Measurements from ENCODE around the gene GUCA2A.
"Not testable (repeated sequence)": the region's sequence is repeated elsewhere in the genome, so short reads cannot be mapped to it uniquely, and the experiment has no call there.

The GUCA2A gene, protein sequence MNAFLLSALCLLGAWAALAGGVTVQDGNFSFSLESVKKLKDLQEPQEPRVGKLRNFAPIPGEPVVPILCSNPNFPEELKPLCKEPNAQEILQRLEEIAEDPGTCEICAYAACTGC

DNA sequence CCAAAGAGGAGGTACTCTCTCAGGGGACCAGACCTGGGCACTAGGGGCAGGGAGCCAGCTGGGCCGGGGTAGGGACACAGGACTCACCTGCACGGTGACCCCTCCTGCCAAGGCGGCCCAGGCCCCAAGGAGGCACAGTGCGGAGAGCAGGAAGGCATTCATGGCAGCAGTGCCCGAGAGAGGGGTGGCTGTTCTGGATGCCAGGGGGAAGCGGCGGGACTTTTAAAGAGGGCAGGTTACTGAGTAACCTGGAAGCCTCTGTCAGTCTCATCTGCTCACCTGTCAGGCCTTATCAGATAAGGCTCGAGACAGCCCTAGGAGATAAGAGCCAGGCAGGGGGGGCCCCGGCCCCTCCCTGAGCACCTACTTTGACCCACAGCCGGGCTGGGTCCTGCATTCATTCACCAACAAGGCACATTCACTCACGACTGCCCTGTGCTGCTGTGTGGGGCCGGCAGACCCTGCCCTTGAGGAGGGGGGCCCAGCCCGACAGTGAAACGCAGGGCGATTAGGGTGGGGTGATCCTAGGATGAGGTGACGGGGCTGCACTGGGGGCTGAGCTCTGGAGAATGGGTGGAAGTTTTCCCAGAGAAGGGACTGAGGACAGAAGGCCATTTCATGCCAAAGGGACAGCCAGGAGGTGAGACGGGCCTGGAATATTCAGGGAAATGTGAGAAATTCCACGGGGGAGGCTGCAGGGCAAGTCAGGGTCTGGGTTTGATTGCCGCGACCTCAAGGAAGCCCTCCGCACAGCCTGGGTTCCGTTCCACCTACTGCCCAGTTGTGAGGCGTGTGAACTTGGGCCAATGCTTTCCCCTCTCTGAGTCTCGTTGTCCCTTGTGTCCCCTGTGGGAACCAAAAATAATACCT lies at the start of gene GUCA2A:
GUCA2A (minus strand) TSS at position 195 of the 870 bp plus-strand sequence; CDS start at position 162, 33 bp downstream.
- DNase-seq = no peak

DNA sequence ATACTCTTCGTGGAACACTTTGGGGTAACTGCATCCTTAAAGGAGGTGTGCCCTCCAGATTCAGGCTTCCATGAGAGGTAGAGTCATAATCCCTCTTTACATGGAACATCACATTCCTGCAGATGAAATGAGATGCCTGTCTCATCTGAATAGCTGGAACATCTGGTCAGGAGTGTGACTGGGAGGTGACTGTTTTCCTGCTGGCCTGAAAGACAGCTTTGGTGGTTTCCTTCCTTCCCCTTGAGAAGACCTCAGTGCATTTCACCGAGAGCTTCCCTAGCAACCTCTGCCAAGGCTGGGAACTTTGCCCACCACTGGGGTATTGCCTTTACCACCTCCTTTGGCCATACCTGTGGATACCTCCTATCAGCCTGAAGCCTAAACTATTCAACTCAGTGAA lies 46.7 kb upstream of the GUCA2A start:
- DNase-seq = no peak

DNA sequence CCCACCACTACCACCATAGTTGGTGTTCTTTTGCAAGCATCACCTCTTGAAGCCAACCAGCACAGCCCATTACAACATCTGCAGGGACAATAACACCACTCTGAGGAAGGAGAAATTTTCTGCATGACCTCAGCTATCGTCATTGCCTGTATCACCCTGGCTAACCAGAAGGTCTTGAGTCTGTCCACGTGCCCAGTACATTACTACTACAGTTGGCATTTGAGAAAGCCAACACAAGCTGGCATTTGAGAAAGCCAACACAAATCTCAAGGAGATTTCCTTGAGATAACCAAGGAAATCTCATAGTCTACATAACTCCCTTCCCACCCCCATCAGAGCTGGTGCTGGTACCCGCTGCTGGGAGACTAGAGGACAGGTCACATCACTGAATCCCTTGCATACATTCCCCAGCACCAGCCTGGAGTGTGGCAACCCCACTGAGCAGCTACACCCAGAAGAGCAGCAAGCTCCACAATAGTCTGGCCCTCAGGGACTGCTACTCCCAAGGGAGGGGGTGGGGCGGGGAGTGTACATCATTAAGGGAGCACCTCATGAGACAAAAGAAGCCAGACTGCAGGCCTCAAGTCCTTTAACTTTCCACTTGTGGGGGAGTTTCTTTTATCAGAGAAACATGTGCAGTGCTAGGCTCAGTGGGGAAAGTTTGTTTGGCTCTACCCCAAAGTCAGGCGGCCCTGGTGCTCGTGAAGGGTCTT lies 46.0 kb upstream of the GUCA2A start:
- DNase-seq = no peak

DNA sequence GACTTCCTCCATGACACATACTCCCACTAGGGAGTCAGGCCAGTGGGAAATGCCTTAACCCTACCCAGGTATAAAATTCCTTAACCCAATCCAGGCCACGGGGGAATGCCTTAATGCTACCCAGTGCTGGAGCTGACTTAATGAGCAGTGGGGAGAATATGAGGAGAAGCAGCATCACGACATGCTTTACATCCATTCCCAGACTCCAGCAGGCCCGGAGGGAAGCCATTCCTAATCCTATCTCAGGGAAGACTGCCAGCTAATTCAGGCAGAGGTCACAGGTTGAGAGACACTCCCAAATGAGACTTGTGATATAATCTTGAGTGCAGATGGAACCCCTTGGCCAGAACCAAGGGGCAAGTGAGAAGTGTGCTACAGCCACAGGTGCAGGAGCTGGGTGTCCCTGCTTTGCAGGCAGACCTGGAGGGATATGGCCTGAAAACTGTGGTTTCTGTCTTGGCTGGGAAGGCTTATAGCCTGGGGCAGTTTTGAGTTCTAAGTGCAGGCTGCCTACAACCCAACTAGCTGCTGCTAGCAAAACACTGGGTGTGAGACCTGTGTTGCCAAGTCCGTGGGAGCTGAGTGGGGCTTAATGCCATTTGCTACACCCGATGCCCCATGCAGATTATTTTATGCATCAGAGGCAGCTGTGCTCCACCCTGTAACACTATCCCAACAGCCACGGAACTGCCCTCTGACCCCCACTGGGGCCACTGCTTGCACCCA lies 45.1 kb upstream of the GUCA2A start:
- no peak for DNase-seq

DNA sequence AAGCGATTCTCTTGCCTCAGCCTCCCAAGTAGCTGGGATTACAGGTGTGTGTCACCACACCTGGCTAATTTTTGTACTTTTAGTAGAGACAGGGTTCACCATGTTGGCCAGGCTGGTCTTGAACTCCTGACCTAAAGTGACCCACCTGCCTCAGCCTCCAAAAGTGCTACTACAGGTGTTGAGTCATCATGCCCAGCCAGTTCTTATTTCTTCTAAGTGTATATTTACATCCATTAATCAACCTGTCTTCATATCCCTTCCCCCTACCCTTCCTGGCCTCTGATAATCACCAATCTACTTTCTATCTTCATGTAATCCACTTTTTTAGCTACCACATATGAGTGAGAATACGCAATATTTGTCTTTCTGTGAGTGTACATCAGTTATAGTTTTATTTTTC lies 42.4 kb upstream of the GUCA2A start:
- not testable (repeated sequence) for DNase-seq

DNA sequence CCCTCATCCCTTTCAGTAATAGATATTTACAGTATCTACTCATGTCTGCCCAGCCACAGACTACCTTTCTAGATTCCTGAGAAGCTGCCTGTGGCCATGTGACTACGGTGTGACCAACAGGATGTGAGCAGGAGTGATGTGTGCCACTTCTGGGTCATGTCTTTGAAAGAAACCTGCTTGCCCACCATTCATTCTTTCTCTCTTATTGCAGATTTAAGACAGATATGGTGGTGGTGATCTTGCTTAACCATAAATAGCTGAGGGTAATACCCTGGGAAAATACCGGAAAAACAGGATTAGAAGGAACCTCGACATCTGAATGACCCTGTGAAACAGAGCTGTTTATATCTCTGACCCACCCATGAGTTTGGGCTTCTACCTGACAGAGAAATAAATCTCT lies 41.6 kb upstream of the GUCA2A start:
- DNase-seq = no peak

DNA sequence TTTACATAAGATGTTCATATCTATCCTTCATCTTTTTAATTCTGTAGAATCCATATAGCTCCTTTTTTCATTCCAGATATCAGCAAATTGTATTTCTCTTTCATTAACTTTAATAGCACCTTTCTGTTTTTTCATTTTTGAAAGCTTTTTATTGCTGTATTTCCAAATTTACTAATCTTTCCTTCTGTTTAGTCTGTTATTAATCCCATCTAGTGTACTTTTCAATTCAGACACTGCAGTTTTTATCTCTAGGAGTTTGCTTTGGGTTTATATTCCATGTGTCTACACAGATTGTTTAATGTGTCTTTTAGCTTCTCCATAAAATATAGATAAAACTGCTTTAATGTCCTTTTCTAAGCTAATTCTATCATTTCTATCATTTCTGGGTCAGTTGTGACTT lies 37.4 kb upstream of the GUCA2A start:
- DNase-seq = no peak

DNA sequence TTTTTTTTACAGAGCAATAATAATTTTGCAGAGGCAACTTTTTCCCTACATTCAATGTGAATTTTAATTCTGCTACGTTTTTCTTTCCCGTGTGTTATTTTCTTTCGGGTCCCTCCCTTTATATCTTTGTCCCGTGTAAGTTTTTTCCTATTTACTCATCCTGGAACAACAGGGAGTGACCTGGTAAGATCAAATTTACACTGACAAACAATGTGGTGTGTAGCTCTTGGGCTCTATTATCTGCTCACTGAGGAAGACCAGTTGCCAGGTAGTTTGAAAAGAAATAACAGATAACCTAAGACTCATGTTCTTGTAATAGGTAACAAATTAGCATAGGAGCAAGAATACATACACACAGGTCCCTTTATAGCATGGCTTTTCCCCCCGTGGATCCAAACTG lies 33.7 kb upstream of the GUCA2A start:
- DNase-seq = no peak

DNA sequence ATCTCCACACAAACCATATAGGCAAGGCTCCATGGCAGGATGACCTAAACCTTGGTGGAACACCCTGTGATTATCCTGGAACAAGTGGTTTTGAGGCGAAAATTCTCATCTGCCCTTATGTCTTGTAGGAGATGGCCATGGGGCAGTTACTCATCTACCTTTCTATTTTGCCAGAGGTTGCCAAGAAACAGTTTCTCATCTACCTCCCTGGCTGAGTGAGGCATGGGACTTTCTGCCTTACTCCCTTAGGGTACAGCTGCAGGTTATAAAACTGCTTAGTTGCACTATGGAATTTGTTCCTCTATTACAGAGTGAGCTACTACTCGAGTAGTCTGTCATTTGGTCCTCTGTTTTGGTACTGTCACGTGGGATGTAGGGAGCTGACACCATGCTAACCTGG lies 31.3 kb upstream of the GUCA2A start:
- no peak for DNase-seq

DNA sequence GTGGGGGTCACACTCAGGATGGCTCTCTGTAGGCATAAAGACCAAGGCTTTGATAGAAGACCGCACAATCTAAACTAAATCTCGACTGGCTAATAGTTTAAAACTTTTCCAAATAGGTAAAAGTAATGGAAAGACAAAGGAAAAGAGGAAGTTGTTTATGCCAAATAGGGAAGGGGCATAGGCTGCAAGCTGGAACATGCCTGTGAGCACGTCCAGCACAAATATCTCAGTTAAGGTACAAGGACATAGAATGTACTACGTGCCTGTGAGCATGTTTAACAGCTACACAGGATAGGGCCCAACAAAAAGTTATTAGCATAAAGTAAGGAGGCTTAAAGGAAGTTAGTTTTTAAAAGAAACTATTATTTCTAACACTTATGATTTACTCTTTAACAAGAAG lies 27.6 kb upstream of the GUCA2A start:
- DNase-seq = no peak

DNA sequence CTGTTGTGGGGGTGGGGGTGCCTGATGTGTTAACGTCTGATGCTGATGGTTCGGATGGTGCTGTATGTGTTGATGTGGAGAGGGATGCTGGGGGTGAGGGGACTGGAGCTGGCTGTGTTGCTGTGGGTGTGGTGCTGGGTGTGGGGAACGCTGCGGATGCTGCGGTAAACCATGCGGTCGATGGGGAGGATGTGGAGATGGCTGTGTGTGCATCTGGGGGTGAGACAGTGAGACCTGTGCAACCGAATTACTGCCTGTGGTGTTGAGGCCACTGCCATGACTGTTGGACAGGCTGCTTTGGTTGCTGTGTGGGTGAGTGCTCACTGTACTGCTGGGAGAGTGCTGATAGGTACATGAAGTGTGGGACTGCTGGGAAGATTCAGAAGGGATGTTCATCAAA lies 26.8 kb upstream of the GUCA2A start:
- no peak for DNase-seq

DNA sequence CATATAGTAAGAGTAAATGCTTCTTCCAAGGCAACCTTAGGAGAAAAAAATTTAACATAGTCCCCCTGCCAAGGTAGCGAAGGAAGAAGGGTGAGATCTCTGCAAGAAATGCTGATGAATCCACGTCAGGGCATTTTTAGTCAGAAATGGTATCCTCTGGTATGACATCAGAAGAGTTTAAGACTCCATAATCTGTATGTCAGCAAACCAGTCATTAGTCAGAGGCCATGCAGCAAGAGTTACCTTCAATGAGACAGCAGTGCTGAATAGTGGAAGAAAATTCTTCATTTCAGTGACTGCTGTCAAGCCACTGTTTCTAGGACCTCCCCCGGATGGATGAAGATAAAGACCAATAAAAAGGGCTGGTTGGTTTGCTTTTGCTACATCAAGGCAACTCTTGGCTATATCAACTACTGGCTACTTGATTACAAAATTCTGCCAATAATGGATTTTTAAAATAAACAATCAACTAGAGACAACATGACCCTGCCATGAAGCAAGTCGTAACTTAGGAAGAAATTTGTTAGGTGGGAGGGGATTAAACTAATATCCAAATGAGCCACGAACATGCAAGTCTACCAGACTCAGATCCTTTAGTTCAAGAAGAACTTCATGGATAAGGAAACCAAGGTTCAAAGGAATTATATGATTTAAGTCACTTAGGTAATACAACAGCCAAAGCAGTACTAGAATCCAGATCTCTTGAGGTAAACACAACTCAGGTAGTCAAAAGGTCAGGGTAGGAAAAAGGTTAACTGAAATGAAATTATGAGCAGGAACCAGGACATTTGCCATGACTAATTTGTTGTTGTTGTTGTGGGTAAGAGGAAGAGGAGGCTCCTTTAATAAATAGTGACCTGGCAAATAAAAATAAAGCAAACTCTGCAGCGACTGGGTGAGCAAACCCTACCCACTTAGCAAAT lies 25.6 kb upstream of the GUCA2A start:
- no peak for DNase-seq

DNA sequence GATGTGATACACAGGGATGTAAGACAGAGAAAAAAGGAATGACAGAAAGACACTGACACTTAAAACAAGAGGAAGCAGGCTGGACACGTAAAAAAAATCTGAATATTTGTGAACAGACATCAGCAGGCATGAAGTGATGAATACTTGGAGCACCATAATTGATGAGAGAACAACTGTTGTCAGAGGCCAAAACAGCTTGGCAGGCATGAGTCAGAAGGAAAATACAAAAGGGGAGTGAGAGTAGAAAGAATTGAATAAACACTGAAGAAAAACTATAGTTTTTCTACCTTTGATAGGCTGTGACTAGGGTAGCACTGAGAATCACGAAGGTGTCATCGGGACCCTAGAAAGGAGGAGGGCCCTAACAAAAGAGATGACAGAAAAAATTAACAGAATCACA lies 21.6 kb upstream of the GUCA2A start:
- DNase-seq = no peak

DNA sequence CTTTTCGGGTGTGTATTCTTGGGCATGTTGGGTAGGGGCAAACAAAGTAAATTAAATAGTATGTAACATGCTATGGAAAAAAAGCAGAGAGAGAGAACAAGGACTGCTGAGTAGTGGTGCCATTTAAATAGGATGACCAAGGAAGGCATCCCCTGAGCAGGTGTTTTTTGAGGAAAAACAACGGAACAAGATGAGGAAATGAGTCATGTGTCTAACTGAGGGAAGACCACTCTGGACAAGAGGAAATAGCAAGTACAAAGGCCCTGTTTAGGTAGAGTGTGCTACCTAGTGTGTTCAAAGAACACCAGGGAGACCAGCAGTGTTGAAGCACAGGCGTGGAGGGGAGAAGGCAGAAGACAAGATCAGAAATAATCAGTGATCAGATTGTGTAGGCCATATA lies 20.1 kb upstream of the GUCA2A start:
- no peak for DNase-seq

DNA sequence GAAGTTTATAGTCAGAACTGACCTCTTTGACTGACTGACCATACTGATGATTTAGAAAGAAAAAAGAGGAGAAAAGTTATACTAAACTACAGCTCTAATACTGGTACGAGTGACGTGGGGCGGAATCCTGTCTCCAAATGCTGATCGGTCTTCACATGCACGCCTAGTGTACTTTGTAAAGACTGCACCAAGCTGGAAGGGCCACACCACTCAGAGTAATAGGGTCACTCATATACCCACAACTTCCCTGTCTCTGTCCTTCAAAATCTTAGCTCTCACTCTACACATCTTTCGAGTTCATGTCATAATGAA lies 19.4 kb upstream of the GUCA2A start:
- DNase-seq = no peak

DNA sequence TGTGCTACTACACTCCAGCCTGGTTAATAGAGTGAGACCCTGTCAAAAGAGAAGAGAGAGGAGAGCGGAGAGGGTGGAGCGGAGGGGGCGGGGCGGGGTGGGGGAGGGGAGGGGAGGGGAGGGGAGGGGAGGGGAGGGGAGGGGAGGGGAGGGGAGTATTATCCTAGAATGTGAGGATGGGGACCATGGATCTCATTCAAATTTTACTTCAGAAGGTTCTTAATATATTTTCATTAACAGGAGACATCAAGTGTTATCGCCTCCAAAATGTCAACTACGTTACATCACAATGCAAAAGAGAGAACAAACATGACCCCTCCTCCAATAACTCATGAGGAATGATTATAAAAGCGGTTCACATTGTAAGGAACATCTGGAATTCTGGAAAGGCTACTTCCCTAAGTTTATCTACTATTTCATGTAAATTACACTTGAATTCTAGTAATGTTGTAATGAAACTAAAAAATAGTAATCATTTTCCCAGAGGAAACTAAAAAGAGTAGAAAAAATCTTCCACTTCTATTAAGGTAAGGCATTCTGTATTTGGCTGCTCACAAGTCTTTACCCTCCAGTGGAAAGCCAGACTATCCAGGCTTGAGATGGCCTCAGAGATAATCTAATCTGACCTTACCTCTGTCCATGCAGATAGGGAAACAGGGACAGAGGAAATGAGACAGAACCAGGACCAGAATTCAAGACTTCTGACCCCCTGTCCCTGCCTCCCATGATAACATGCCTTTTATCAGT lies 18.8 kb upstream of the GUCA2A start:
- no peak for DNase-seq

DNA sequence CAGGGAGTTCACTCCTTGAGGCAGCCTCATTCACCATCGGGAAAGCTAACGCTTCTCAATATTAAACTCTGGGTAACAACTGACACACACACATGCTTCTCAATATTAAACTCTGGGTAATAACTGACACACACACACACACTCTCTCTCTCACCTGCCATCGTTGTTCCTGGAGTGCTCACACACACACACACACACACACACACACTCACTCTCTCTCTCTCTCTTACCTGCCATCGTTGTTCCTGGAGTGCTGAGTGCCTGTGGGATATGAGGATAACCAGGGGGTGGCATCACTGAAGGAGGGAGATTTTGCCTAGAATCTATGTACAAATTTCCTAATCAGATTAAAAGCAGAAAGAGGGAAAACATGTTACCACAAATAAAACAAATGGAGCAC lies 17.1 kb upstream of the GUCA2A start:
- DNase-seq = no peak

DNA sequence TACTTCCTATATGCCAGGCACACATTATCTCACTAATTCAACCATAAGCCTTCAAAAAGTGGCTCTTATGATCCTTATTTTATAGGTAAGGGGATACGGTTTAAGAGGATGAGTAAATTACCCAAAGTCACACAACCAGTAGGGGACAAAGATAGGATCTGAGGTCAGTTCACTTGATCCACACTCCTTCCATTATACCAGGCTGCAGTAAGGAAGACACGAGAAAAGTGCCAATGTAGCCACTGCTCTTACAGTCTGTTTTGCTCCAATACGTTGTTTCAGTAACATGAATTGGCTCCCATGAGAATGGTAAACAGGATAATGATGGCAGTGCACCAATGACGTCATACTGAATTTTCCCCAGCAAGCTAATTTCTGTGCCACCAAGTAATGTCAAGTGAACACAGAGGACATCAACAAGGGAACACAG lies 15.4 kb upstream of the GUCA2A start:
- no peak for DNase-seq

DNA sequence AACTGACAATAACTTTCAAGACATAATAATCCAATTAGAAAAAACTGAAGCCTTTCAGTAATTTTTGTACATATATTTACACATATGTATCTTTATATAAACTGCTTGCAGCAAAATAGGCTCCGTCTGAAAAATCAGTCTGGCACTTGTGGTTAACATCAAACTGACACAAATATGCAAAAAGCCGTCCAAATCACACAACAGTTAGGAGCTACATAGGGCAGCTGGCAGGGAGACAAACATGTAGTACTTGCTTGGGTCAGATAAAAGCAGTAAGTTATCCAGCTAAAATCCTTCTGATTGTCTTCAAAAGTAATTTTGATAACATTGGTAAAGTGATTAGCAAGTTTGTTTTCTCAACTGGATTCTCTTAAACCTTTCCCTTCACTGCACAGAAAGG lies 14.7 kb upstream of the GUCA2A start:
- no peak for DNase-seq

DNA sequence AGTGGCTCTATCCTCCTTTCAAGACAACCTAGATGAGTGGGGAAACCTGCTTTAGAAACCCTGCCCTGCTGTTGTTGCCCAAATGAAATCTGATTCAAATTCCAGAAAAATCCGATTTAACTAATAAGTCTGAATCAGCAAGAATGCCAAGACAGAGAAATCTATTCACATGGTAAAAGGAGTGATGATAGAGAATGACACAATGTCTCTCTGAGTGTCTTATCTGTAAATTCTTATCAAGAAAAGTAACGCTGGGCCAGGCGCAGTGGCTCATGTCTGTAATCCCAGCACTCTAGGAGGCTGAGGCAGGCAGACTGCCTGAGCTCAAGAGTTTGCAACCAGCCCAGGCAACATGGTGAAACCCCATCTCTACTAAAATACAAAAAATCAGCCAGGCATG lies 13.7 kb upstream of the GUCA2A start:
- no peak for DNase-seq

DNA sequence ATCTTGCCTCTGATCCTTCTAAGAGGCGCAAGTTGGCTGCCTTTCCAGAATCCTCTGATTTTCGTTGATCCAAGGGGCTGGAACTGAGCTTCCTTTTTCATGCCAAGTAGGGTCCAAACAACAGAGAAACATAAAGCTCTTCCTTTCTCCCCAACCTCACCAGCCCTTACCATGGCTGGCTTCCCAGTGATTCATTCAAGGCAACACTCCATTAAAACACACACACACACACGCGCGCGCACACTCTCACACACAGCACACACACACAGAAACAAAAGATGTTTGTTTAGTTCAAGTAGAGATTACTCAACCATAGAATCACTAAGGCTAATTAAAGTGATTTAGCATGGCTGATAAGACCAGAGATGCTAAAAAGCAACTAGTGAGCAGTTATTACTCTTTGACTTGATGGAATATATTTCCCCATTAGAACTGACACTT lies 13.0 kb upstream of the GUCA2A start:
- DNase-seq = no peak
